H9 (cell line): ENCODE results near the gene ADSL. TPM values are rescaled to one million over a fixed set of nuclear protein-coding genes. Genes with fewer than 3 reads are reported as not detected.
A peak's percentile ranks its signal among the peaks of the same experiment; 100 is the strongest.

ENCODE experiments used
- DNase-seq: peaks from one replicate; pipeline ENCODE4 v3.0.0-alpha.2; 2017
- H2AFZ ChIP-seq: one replicate; pipeline ENCODE4 v1.6.1; 2013; ENCODE audit warnings: mild to moderate bottlenecking, low read length, control low read depth, moderate library complexity
- H2AK5ac ChIP-seq: 2 replicates; pipeline ENCODE4 v1.6.1; 2013; ENCODE audit warnings: low read length, control low read depth, mixed read lengths; ENCODE audit not compliant: insufficient read length
- H2BK120ac ChIP-seq: one replicate; pipeline ENCODE4 v1.6.1; 2013; ENCODE audit warnings: low read depth, mild to moderate bottlenecking, low read length, control low read depth, inconsistent platforms; ENCODE audit not compliant: poor library complexity, severe bottlenecking
- H2BK12ac ChIP-seq: 2 replicates; pipeline ENCODE4 v1.6.1; 2013; ENCODE audit warnings: low read length, control low read depth, mixed read lengths, low read depth; ENCODE audit not compliant: insufficient read length
- H2BK15ac ChIP-seq: 2 replicates; pipeline ENCODE4 v1.6.1; 2013; ENCODE audit warnings: low read depth, low read length, control low read depth
- H2BK20ac ChIP-seq: one replicate; pipeline ENCODE4 v1.6.1; 2013; ENCODE audit warnings: low read depth, mild to moderate bottlenecking, low read length, control low read depth, inconsistent platforms; ENCODE audit not compliant: poor library complexity, severe bottlenecking
- H2BK5ac ChIP-seq: 2 replicates; pipeline ENCODE4 v1.6.1; 2013; ENCODE audit warnings: low read length, control low read depth, mixed read lengths; ENCODE audit not compliant: insufficient read length
- H3K14ac ChIP-seq: 2 replicates; pipeline ENCODE4 v1.6.1; 2013; ENCODE audit warnings: low read length, control low read depth; ENCODE audit not compliant: insufficient read depth
- H3K18ac ChIP-seq: 2 replicates; pipeline ENCODE4 v1.6.1; 2013; ENCODE audit warnings: low read depth, mild to moderate bottlenecking, mixed read lengths, low read length, control low read depth; ENCODE audit not compliant: insufficient read length
- H3K23ac ChIP-seq: 2 replicates; pipeline ENCODE4 v1.6.1; 2013; ENCODE audit warnings: low read length, control low read depth, mixed read lengths, low read depth; ENCODE audit not compliant: insufficient read length
- H3K23me2 ChIP-seq: 2 replicates; pipeline ENCODE4 v1.6.1; 2013; ENCODE audit warnings: low read depth, mild to moderate bottlenecking, mixed read lengths, low read length, control low read depth; ENCODE audit not compliant: insufficient read length, poor library complexity, severe bottlenecking
- H3K27ac ChIP-seq: 2 replicates; pipeline ENCODE4 v1.5.1; 2013; ENCODE audit warnings: low read length, control low read depth, mixed read lengths, low read depth; ENCODE audit not compliant: insufficient read length
- H3K27me3 ChIP-seq: 2 replicates; pipeline ENCODE4 v1.6.1; 2013; ENCODE audit warnings: low read length, control low read depth, inconsistent platforms; ENCODE audit not compliant: insufficient read depth
- H3K4ac ChIP-seq: 2 replicates; pipeline ENCODE4 v1.6.1; 2013; ENCODE audit warnings: low read depth, mild to moderate bottlenecking, control low read depth, inconsistent platforms, low read length, moderate library complexity
- H3K4me1 ChIP-seq: 2 replicates; pipeline ENCODE4 v1.6.1; 2013; ENCODE audit warnings: low read length, control low read depth, inconsistent platforms; ENCODE audit not compliant: insufficient read depth
- H3K4me2 ChIP-seq: 2 replicates; pipeline ENCODE4 v1.6.1; 2013; ENCODE audit warnings: low read length, control low read depth, mixed read lengths; ENCODE audit not compliant: insufficient read length, insufficient read depth
- H3K56ac ChIP-seq: 2 replicates; pipeline ENCODE4 v1.6.1; 2013; ENCODE audit warnings: low read depth, mild to moderate bottlenecking, mixed read lengths, low read length, control low read depth; ENCODE audit not compliant: insufficient read length
- H3K79me1 ChIP-seq: 2 replicates; pipeline ENCODE4 v1.6.1; 2013; ENCODE audit warnings: low read depth, mild to moderate bottlenecking, moderate library complexity, low read length, control low read depth, inconsistent platforms; ENCODE audit not compliant: insufficient read depth, poor library complexity, severe bottlenecking
- H3K79me2 ChIP-seq: 2 replicates; pipeline ENCODE4 v1.6.1; 2013; ENCODE audit warnings: low read length, control low read depth, inconsistent platforms; ENCODE audit not compliant: insufficient read depth
- H3K9ac ChIP-seq: 2 replicates; pipeline ENCODE4 v1.6.1; 2013; ENCODE audit warnings: low read length, control low read depth, mixed read lengths; ENCODE audit not compliant: insufficient read length; ENCODE audit errors: extremely low read depth
- H3K9me3 ChIP-seq: one replicate; pipeline ENCODE4 v1.6.1; 2013; ENCODE audit warnings: low read depth, low read length, inconsistent platforms; ENCODE audit not compliant: control insufficient read depth
- H3T11ph ChIP-seq: one replicate; pipeline ENCODE4 v1.6.1; 2013; ENCODE audit warnings: mild to moderate bottlenecking, low read length, control low read depth, inconsistent platforms
- H4K20me1 ChIP-seq: one replicate; pipeline ENCODE4 v1.6.1; 2013; ENCODE audit not compliant: control insufficient read depth, insufficient read length, insufficient read depth
- H4K5ac ChIP-seq: 2 replicates; pipeline ENCODE4 v1.6.1; 2013; ENCODE audit warnings: low read depth, mild to moderate bottlenecking, mixed read lengths, low read length, control low read depth; ENCODE audit not compliant: insufficient read length
- H4K8ac ChIP-seq: replicated peaks from 2 replicates; pipeline ENCODE4 v1.6.1; 2013; ENCODE audit warnings: low read length, control low read depth, mixed read lengths, low read depth; ENCODE audit not compliant: insufficient read length
- H4K91ac ChIP-seq: 2 replicates; pipeline ENCODE4 v1.6.1; 2013; ENCODE audit warnings: low read depth, mild to moderate bottlenecking, moderate library complexity, mixed read lengths, low read length, control low read depth; ENCODE audit not compliant: insufficient read length
- H3K27ac Mint-ChIP-seq, 3 experiments: 2 replicates in 2 of 3; 3 replicates in 1 of 3; pipeline ENCODE4 v1.8.0; 2020 to 2021; ENCODE audit warnings: mixed read lengths in 3 of 3, mild to moderate bottlenecking in 1 of 3, moderate library complexity in 1 of 3
- H3K27me3 Mint-ChIP-seq: 2 replicates; pipeline ENCODE4 v1.8.0; 2021; ENCODE audit warnings: low read depth, mild to moderate bottlenecking, moderate library complexity, mixed read lengths
- H3K36me3 Mint-ChIP-seq, 3 experiments: 2 replicates in 2 of 3; 3 replicates in 1 of 3; pipeline ENCODE4 v1.8.0; 2020 to 2021; ENCODE audit warnings: low read depth in 3 of 3, mixed read lengths in 3 of 3; ENCODE audit not compliant: insufficient read depth in 1 of 3
- H3K4me1 Mint-ChIP-seq, 2 experiments: 2 replicates each; pipeline ENCODE4 v1.8.0; 2020; ENCODE audit warnings: mixed read lengths in 2 of 2
- H3K4me3 Mint-ChIP-seq, 2 experiments: 2 replicates in 1 of 2; 3 replicates in 1 of 2; pipeline ENCODE4 v1.8.0; 2020 to 2021; ENCODE audit warnings: mild to moderate bottlenecking in 2 of 2, mixed read lengths in 2 of 2, moderate library complexity in 1 of 2
- H3K9me3 Mint-ChIP-seq, 2 experiments: 2 replicates in 1 of 2; 3 replicates in 1 of 2; pipeline ENCODE4 v1.8.0; 2020; ENCODE audit warnings: mild to moderate bottlenecking in 2 of 2, mixed read lengths in 2 of 2, moderate library complexity in 1 of 2
- CTCF ChIP-seq: fragments of 200-600 bp; sonication (generic); conservative IDR thresholded peaks from 3 replicates; pipeline ENCODE4 v1.8.0; 2021; ENCODE audit warnings: antibody characterized with exemption, mild to moderate bottlenecking
- WGBS: extraction: QIAGEN DNeasy Blood & Tissue Kit; methylation state at CpG from one replicate; pipeline ENCODE4 v1.1.7; 2013; ENCODE audit warnings: missing lambda C conversion rate, low lambda C conversion rate, mixed read lengths; ENCODE audit not compliant: insufficient read length; ENCODE audit errors: extremely low coverage; 5-methylcytosine and 5-hydroxymethylcytosine counted together
- total RNA-seq: library from RNA; stranded (reverse); gene quantifications from 2 replicates; pipeline ENCODE4 v1.2.1, GENCODE V29; 2021

Gene ADSL
- total RNA-seq, 1 experiment from 2014 or later, result 175 TPM

GRCh38 chr22:40326905-40327735, 19.2 kb upstream of the ADSL start:
- Histone ChIP-seq H3K79me2 (no peaks in the 10 kb centered on the region), H3K27ac (peak overlapping the region; percentile 29)
- peak; percentile 49 for DNase-seq

More at GRCh38 chr22:40326905-40327735, 19.2 kb upstream of the ADSL start:
- Histone ChIP-seq H3K9ac (peak overlapping the region; percentile 4), H3K9me3 (no peaks in the 10 kb centered on the region), H3K18ac (no peak overlapping the region), H4K20me1 (peaks cover 4% of the 10 kb centered on the region), H2BK5ac (no peak overlapping the region), H2AFZ (no peak overlapping the region), H3K14ac (no peak overlapping the region; the same call in 1 of the 2 replicates), H3K4ac (no peak overlapping the region), H3T11ph (no peak overlapping the region), H3K23me2 (no peaks in the 10 kb centered on the region), H4K8ac (no peak overlapping the region), H3K4me2 (no peak overlapping the region), H2BK20ac (no peak overlapping the region), H2BK120ac (no peak overlapping the region), H4K5ac (no peak overlapping the region), H3K23ac (no peak overlapping the region), H3K4me1 (peaks cover 5% of the 10 kb centered on the region; the same call in 1 of the 2 replicates), H3K27me3 (no peaks in the 10 kb centered on the region), H2AK5ac (no peak overlapping the region), H3K56ac (no peak overlapping the region), H3K79me1 (no peaks in the 10 kb centered on the region), H4K91ac (no peak overlapping the region), H2BK12ac (no peak overlapping the region), H2BK15ac (no peak overlapping the region)
- no peaks in the 10 kb centered on the region for H3K9me3 Mint-ChIP-seq
- no peak for TF ChIP-seq CTCF
- H3K27me3 Mint-ChIP-seq, result no peaks in the 10 kb centered on the region; the same call in none of the 2 replicates
- no CpG with 5 or more reads among the region's 10 CpGs for WGBS
- H3K4me3 Mint-ChIP-seq, result peak overlapping the region in 1 of 2 experiments; percentile 53; a peak in 2 of 5 replicates
- peaks cover 57 to 75% of the 10 kb centered on the region in 2 experiments for H3K4me1 Mint-ChIP-seq
- H3K36me3 Mint-ChIP-seq, result peaks cover 5 to 45% (median 30%) of the 10 kb centered on the region in 3 experiments; a peak in 6 of 7 replicates
- H3K27ac Mint-ChIP-seq, result peak overlapping the region; percentile 54 to 93 (median 67)
